HG03457 (cell line): ENCODE measurements around the gene GALNT7.

Experiments
- ATAC-seq: cut with Tn5 transposase; IDR thresholded peaks from one replicate; pipeline ENCODE4 v1.9.1; 2021; ENCODE audit warnings: moderate number of reproducible peaks; ENCODE audit not compliant: unreplicated experiment

Gene GALNT7

GRCh38 chr4:173288698-173289352 is 120.2 kb downstream of the GALNT7 start:
- no peak for ATAC-seq

- ATAC-seq, result no peak
These were observed 120.7 kb downstream of the GALNT7 start for GRCh38 chr4:173289353-173289727.

GRCh38 chr4:173291899-173292298 is 123.3 kb downstream of the GALNT7 start:
- ATAC-seq, result no peak

GRCh38 chr4:173293663-173294062 is 125.1 kb downstream of the GALNT7 start:
- no peak for ATAC-seq

- no peak for ATAC-seq
These were observed 125.8 kb downstream of the GALNT7 start for GRCh38 chr4:173294444-173294843.

- ATAC-seq, result no peak
These were observed 133.0 kb downstream of the GALNT7 start for GRCh38 chr4:173301518-173302201.

GRCh38 chr4:173307778-173308177 is 139.2 kb downstream of the GALNT7 start:
- no peak for ATAC-seq

GRCh38 chr4:173311368-173311767 is 142.8 kb downstream of the GALNT7 start:
- no peak for ATAC-seq

- no peak for ATAC-seq
These were observed 146.1 kb downstream of the GALNT7 start for GRCh38 chr4:173314715-173315114.

GRCh38 chr4:173316060-173316459 is 147.4 kb downstream of the GALNT7 start:
- no peak for ATAC-seq

GRCh38 chr4:173317004-173317403 is 148.4 kb downstream of the GALNT7 start:
- ATAC-seq, result no peak

- ATAC-seq, result no peak
These were observed 149.6 kb downstream of the GALNT7 start for GRCh38 chr4:173318240-173318639.

- no peak for ATAC-seq
These were observed 150.1 kb downstream of the GALNT7 start for GRCh38 chr4:173318648-173319211.

- no peak for ATAC-seq
These were observed 151.1 kb downstream of the GALNT7 start for GRCh38 chr4:173319696-173320095.

- no peak for ATAC-seq
These were observed 156.6 kb downstream of the GALNT7 start for GRCh38 chr4:173325007-173325736.

GRCh38 chr4:173328236-173328901 is 159.8 kb downstream of the GALNT7 start:
- ATAC-seq, result no peak

GRCh38 chr4:173330590-173330989 is 162.0 kb downstream of the GALNT7 start:
- ATAC-seq, result no peak

GRCh38 chr4:173332021-173332487 is 163.4 kb downstream of the GALNT7 start:
- ATAC-seq, result no peak

- no peak for ATAC-seq
These were observed 164.5 kb downstream of the GALNT7 start for GRCh38 chr4:173332963-173333657.

- ATAC-seq, result no peak
These were observed 165.1 kb downstream of the GALNT7 start for GRCh38 chr4:173333658-173334084.
